ENCODE results near the gene ETNK2. TPM values are rescaled to one million over a fixed set of nuclear protein-coding genes. Genes with fewer than 3 reads are reported as not detected.

ETNK2 gene
- total RNA-seq, 4 donors from 2014 or later: 12.4 to 77.8 (median 32.6) TPM

DNA sequence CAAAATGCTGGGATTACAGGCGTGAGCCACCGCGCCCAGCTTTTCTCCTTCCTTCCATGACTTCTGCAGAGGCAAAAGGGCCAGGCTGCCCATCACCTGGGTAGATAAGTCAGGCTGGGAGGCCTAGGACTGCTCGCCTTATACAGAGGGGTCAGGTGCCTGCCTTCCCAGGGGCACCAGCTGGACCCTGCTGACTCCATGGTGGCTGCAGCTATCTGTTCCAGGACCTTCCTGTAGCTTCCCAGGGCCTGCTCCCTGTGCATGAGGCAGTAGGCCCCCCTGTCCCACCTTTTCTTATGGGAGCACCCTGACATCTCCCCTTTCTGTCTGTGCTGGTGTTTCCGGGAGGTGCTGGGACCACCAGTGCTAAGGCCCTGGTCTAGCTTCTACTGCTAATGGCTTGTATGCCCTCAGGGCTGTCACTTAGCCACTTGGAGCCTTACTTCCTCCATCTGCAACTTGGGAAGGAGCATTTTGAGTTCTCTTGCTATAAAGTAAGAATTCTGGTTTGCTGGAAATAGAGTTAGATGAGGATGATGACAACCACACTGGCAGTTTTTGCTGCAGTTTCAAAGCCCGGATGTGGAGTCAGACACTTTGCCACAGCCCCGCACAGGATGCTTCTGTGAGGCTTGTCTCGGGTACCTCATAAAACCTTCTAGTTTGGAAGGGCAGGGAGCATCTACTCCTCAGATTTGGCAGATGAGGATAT lies 64.5 kb downstream of the ETNK2 start:
- no peak for TF ChIP-seq CTCF (IDR thresholded peaks at IDR 0.05; ENCODE audit: low read depth)

DNA sequence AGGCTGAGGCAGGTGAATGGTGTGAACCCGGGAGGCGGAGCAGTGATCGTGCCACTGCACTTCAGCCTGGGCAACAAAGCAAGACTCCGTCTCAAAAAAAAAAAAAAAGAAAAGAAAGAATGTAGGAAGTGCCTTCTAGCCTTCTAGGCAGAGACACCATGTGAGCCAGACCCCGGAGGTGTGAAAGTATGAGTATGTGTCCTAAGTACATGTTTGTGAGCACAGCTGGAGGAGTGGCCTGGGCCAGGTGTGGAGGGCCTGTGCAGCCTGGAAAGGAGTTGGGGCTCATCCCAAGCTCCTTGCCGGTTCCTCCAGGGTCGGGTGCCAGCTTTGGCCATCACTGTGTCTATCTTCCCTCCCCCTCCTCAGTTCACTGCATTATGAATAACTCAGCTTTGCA lies 66.0 kb downstream of the ETNK2 start:
- TF ChIP-seq CTCF (IDR thresholded peaks at IDR 0.05; ENCODE audit: low read depth): no peak

DNA sequence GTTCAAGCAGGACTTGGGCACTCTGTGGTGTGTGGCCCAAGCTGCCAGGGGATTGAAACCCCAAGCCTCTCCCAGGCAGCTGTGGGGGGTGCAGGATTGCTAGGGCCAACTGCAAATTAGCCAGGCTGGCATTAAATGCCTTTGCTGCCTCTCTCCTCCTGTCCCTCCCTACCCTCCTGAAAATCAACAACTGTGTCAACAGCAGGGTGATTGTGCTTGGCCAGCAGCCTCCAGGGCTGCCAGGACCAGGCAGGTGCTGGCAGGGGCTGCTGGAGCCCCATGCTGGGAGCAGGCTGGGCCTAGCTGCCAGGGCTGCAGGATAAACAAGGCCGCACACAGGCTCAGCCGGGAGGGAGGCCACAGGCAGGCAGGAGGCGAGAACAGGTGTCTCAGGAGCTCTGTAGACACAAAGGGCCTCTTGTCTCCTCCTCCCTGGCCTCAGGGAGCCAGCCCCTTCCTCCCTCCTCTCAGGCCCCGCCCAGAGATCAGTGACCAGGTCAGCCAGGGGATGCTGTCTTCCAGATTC lies 67.5 kb downstream of the ETNK2 start:
- no peak for TF ChIP-seq CTCF (IDR thresholded peaks at IDR 0.05; ENCODE audit: low read depth)

- no peak for TF ChIP-seq CTCF (IDR thresholded peaks at IDR 0.05; ENCODE audit: low read depth)
Observed at GRCh38 chr1:204083491-204083890, 68.4 kb downstream of the ETNK2 start.

GRCh38 chr1:204081791-204082513 lies 69.9 kb downstream of the ETNK2 start:
- TF ChIP-seq CTCF (IDR thresholded peaks at IDR 0.05; ENCODE audit: low read depth): no peak

DNA sequence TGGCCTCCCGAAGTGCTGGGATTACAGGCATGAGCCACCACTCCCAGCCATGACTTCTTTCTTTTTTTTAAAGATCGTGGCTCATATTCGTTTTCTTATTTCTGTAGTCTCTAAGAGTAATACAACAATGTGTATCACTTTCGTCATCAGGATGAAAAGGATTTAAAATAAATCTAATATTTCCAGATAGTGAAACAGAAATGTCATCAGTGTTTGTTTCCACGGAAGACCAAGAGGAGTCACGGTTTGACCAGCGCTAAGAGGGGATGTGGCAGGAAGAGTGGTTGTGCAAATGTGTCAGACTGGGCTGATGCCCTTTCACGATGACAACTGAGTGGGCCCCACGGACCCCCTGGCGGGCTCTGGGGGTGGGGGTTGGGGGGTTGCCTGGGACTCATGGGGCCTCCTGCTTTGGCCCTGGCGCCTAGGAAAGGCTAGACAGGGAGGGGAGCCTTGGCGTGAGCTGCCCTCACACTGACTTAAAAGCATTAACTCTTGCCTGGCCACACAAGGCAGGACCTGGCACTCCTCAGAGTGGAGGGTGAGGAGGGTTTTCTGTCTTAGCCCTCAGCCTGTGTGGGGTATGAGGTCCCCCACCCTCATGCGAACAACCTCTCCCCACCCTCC lies 70.6 kb downstream of the ETNK2 start:
- TF ChIP-seq CTCF (IDR thresholded peaks at IDR 0.05; ENCODE audit: low read depth): no peak

Other genes starting within 250 kb of the ETNK2 start
- 10 to 100 TPM; 12.7 to 79.7 (median 25.3) TPM for gene SOX13, start 78.9 kb downstream of the ETNK2 start, total RNA-seq
- gene REN, start 14.3 kb upstream of the ETNK2 start, total RNA-seq: not detected
- not detected for gene KISS1, start 44.4 kb upstream of the ETNK2 start, total RNA-seq
- gene GOLT1A, start 61.9 kb upstream of the ETNK2 start, total RNA-seq: not detected
- 1 to 10 TPM; 1.5 to 2.0 (median 1.6) TPM for gene PLEKHA6, start 207.9 kb upstream of the ETNK2 start, total RNA-seq